ENCODE data around the gene CCDC57.

Gene CCDC57

GRCh38 chr17:82202981-82203380 lies 9.7 kb downstream of the CCDC57 start:
- TF ChIP-seq CTCF (conservative IDR thresholded peaks at IDR 0.05; ENCODE audit: low read depth, low read length): no peak
- no peak for DNase-seq (ENCODE audit: low read depth)

GRCh38 chr17:82201498-82201910 lies 11.1 kb downstream of the CCDC57 start:
- TF ChIP-seq CTCF (conservative IDR thresholded peaks at IDR 0.05; ENCODE audit: low read depth, low read length): no peak
- no peak for DNase-seq (ENCODE audit: low read depth)

More at GRCh38 chr17:82202981-82203380, 9.7 kb downstream of the CCDC57 start:
- H3K4me3 ChIP-seq (ENCODE audit: low read depth, low read length): no peak overlapping the region

GRCh38 chr17:82200743-82201497 lies 11.7 kb downstream of the CCDC57 start:
- no peak for TF ChIP-seq CTCF (conservative IDR thresholded peaks at IDR 0.05; ENCODE audit: low read depth, low read length)
- H3K4me3 ChIP-seq (ENCODE audit: low read depth, low read length): no peak overlapping the region
- DNase-seq (ENCODE audit: low read depth): no peak

More at GRCh38 chr17:82201498-82201910, 11.1 kb downstream of the CCDC57 start:
- H3K4me3 ChIP-seq (ENCODE audit: low read depth, low read length): no peak overlapping the region

- no peak overlapping the region for H3K4me3 ChIP-seq (ENCODE audit: low read depth, low read length)
- TF ChIP-seq CTCF (conservative IDR thresholded peaks at IDR 0.05; ENCODE audit: low read depth, low read length): no peak
- no peak for DNase-seq (ENCODE audit: low read depth)
Measured at GRCh38 chr17:82200135-82200534, 12.5 kb downstream of the CCDC57 start.

- no peak for TF ChIP-seq CTCF (conservative IDR thresholded peaks at IDR 0.05; ENCODE audit: low read depth, low read length)
- no peak overlapping the region for H3K4me3 ChIP-seq (ENCODE audit: low read depth, low read length)
- DNase-seq (ENCODE audit: low read depth): no peak
Measured at GRCh38 chr17:82199496-82199895, 13.1 kb downstream of the CCDC57 start.

- no peak overlapping the region for H3K4me3 ChIP-seq (ENCODE audit: low read depth, low read length)
- TF ChIP-seq CTCF (conservative IDR thresholded peaks at IDR 0.05; ENCODE audit: low read depth, low read length): no peak
- no peak for DNase-seq (ENCODE audit: low read depth)
Measured at GRCh38 chr17:82198092-82198491, 14.6 kb downstream of the CCDC57 start.

Data from choroid plexus epithelial cell (primary cell).